GM10248 (cell line): Measurements from ENCODE around the gene XCL1.
A peak's percentile ranks its signal among the peaks of the same experiment; 100 is the strongest.
"Not testable (repeated sequence)": the region's sequence is repeated elsewhere in the genome, so short reads cannot be mapped to it uniquely, and the experiment has no call there.

Source experiments
- CTCF ChIA-PET: fragments of 300-600 bp; sonication (Branson Sonifier 250); formaldehyde crosslinking; extraction: SDS; loops from one replicate; lab custom pipeline; 2021; ENCODE audit warnings: antibody characterized with exemption; lab: Yijun Ruan, JAX
- POLR2A ChIA-PET: fragments of 350-650 bp; sonication (Branson Sonifier 250); formaldehyde crosslinking; extraction: SDS; loops from one replicate; lab custom pipeline; 2020; ENCODE audit warnings: antibody characterized with exemption; lab: Yijun Ruan, JAX
- DNase-seq: peaks from one replicate; pipeline ENCODE4 v3.0.0; 2012; ENCODE audit errors: extremely low spot score
- TF ChIP-seq, protein P1 (sequence below): IDR thresholded peaks from 2 replicates; pipeline ENCODE4 v1.5.1; 2012; ENCODE audit warnings: mild to moderate bottlenecking, low read depth; ENCODE audit errors: extremely low read depth, missing control alignments, control extremely low read depth

The XCL1 gene

DNA sequence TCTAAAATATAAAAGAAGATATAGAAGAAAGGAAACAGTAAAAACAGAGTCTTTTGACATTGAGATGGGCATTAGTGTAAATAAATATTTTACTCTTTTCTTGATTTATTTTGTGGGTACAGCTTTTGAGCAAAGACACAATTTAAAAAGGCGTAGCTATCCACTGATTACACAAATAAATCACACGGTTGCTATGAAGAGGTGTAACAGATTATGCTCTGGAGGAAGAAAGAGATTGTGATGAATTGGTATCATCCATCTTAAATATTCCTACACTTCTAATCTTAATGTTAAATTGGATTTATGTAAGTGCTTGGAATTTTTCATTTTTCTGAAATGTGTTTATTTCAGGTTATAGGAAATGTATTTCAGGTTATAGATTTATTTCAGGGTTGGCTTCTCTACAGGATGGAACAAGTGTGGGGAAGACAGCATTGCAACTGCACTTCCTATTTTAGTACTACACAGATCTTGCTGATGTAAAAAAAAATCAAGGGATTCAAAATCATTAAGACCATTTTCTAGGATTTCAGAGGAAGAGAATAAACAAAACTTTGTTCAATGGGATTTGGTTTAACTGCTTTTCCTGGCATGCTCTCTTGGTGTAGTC, 15.3 kb downstream of the XCL1 start:
- ChIA-PET POLR2A (no interaction called here), CTCF (interaction anchor here (1.1 to 1.8 kb wide), 2 partner anchors 8 to 9 kb away, joined by 4 read pairs; no protein-coding TSS in a partner anchor)
- TF ChIP-seq, protein P1, sequence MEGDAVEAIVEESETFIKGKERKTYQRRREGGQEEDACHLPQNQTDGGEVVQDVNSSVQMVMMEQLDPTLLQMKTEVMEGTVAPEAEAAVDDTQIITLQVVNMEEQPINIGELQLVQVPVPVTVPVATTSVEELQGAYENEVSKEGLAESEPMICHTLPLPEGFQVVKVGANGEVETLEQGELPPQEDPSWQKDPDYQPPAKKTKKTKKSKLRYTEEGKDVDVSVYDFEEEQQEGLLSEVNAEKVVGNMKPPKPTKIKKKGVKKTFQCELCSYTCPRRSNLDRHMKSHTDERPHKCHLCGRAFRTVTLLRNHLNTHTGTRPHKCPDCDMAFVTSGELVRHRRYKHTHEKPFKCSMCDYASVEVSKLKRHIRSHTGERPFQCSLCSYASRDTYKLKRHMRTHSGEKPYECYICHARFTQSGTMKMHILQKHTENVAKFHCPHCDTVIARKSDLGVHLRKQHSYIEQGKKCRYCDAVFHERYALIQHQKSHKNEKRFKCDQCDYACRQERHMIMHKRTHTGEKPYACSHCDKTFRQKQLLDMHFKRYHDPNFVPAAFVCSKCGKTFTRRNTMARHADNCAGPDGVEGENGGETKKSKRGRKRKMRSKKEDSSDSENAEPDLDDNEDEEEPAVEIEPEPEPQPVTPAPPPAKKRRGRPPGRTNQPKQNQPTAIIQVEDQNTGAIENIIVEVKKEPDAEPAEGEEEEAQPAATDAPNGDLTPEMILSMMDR: no peak
- no peak for DNase-seq

DNA sequence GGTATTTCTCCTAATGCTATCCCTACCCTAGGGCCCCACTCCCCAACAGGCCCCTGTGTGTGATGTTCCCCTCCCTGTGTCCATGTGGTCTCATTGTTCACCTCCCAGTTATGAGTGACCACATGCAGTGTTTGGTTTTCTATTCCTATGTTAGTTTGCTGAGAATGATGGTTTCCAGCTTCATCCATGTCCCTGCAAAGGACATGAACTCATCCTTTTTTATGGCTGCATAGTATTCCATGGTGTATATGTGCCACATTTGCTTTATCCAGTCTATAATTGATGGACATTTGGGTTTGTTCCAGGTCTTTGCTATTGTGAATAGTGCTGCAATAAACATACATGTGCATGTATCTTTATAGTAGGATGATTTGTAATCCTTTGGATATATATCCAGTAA, 19.0 kb downstream of the XCL1 start:
- DNase-seq, POLR2A ChIA-PET: not testable (repeated sequence)
- CTCF ChIA-PET: interaction anchor here (2.8 kb wide), 1 partner anchor 8 kb away, joined by 10 read pairs; no protein-coding TSS in a partner anchor

DNA sequence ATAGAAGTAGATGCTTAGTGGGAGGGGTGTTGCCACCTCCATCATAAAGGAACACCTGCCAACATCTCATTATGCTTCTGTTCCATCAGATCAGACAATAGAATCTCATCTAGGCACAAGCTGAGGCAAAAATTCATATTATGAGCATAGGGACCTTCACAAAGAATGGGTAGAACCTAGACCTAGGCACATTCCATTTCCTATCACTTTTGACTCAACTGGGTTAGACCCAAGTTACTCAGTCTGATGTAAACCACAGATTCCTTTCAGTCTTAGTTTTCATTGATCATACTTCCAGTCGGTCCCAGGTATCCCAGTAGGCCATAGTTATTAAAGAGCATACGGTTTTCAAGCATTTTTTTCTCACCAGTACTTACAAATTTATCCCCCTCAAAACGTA, 21.7 kb downstream of the XCL1 start:
- DNase-seq: no peak
- CTCF ChIA-PET: no interaction called here
- TF ChIP-seq, protein P1: no peak
- POLR2A ChIA-PET: no interaction called here

DNA sequence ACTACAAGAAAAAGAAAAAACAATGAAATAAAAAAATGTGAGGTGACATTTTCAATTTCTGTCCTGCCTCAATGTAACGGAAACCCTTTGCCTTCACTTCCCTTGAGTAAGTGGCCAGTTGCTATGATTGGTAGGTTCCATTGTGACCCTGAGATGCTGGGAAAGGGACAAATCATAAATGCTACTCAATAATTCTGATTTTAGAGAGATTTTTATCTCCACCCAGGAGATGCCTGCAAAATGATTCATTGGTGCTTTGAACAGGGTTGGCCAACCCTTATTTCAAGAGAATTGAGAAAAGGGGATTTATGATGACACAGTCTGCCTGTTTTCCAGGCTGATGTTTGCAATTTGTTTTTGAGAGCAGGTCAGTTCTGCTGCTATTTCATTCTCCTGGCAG, 22.5 kb downstream of the XCL1 start:
- TF ChIP-seq, protein P1: no peak

DNA sequence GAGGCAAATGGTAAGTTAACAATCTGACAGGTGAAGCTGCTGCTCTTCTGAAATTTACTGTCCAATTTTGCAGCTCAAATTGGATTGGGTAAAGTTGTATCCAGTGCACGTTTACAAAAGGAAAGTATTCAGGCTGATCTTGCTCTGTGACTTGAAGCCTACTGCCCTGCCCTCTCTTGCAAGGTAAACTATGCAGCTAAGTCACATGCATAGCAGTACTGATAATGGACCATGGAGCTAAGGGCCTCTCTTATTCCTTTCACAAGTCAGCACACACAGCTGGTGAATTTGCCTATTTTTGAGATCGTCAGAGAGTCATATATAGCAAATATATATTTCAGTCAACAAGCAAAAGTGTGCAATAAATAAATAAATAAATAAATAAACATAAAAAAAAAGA, 23.2 kb downstream of the XCL1 start:
- no peak for DNase-seq
- CTCF ChIA-PET: interaction anchor here (0.9 to 3.7 kb wide), 4 partner anchors 9 to 749 kb away, joined by 3 to 23 read pairs (median 4); no protein-coding TSS in a partner anchor
- TF ChIP-seq, protein P1: no peak

More for the DNA sequence above, 22.5 kb downstream of the XCL1 start:
- POLR2A ChIA-PET: no interaction called here
- CTCF ChIA-PET: interaction anchor here (1.1 to 3.7 kb wide), 2 partner anchors 153 to 749 kb away, joined by 3 to 23 read pairs; no protein-coding TSS in a partner anchor
- DNase-seq: no peak

DNA sequence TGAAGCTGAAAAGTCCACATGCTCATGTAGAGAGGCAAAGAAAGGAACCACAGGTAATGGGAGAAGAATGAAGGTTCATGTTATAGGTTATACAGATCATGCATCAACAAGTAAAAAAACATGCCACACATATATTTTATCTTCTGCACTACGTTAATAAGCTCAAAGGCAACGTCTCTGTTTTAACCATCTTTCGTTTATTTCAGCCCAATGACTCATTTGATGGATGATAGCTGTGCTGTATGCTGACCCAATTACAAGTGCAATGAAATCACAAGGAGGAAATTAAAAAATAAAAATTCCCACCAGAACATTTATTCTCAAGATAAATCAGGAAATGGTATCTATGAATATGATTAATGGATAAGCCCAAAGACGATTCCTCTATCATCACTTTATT, 24.6 kb downstream of the XCL1 start:
- DNase-seq: no peak
- POLR2A ChIA-PET: no interaction called here
- TF ChIP-seq, protein P1: no peak
- CTCF ChIA-PET: interaction anchor here (1.0 to 3.7 kb wide), 4 partner anchors 10 to 945 kb away, joined by 3 to 23 read pairs (median 4); no protein-coding TSS in a partner anchor

More for the DNA sequence above, 23.2 kb downstream of the XCL1 start:
- POLR2A ChIA-PET: no interaction called here

DNA sequence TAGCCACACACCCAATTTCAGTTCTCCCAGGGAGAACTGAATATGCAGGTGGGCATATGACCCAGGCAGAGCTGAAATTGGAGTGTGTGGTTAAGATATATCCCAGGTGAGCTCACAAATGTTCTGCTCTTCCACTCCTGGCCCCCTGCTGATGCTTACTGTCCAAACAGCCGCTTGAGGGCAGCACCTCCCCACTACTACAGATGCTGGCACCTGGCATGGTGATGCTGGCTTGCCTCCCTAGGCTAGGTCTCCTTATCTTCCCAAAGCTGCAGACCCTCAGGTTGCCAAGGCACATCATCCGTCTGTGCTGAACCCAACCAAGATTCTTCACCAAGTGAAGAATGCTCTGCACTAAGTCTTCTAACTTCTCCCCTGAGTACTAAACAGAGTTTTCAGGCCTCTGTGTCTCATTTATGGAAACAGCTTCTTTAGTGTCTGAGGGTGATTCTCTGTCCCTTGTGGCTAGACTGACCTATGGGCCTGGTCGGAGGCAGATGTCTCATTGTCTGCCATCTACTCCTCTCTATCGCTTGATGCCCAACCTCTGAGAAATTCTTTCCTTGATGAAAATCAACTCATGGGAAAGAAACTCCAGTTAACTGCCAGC, 27.2 kb downstream of the XCL1 start:
- POLR2A ChIA-PET: no interaction called here
- peak; percentile 67 for DNase-seq
- CTCF ChIA-PET: interaction anchor here (0.6 to 3.4 kb wide), 24 partner anchors 10 to 1206 kb away, joined by 3 to 49 read pairs (median 4); partner anchors contain the start of gene CCDC181
- TF ChIP-seq, protein P1: peak; percentile 69
